HG03439 (cell line): ENCODE data around the gene PPP6R1.

Source experiments
- ATAC-seq: cut with Tn5 transposase; IDR thresholded peaks from one replicate; pipeline ENCODE4 v1.9.1; 2021; ENCODE audit warnings: mild to moderate bottlenecking, moderate library complexity; ENCODE audit not compliant: unreplicated experiment

The PPP6R1 gene

DNA sequence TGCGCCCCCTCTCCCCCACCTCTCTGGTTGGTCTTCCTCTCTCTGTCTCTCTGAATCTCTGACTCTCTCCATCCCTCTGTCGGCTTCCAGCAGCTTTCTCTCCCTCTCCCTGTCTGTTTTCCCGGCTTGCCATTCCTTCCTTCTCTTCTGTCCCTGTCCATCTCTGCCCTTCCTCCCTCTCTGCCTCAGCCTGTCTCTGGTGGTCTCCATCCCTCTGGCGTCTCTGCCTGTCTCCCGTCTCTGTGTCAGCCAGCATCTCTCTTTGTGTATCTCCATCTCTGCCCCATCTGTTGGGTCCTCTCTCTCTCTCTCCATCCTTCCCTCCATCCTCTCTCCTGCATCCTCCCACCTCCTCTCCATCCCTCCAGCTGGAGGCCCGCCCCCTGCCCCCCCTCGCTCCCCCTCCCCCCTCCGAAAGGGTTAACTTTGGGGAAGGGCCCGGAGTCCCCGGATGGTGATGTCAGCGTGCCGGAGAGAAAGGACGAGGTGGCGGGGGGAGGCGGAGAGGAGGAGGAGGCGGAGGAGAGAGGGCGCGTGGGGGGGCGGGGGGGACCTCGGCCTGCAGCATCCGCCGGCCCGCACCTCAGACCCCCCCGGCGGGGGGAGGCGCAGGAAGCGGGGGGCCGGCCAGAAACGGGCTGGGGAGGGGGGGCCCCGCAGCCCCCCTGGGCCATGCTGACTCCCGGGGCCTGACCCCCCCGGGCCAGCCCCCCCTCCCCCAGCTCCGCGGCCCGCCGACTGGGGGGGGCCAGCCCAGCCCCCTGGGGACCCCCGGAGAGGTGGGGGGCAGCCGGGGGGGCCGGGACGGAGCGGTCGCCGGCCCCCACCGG, 24.9 kb upstream of the PPP6R1 start, which contains the start of gene BRSK1:
BRSK1 (plus strand) TSS at position 450 of the 830 bp plus-strand sequence. CDS start 446 bp downstream, outside the sequence.
- ATAC-seq: no peak

- ATAC-seq: peak; percentile 79
Measured at GRCh38 chr19:55279770-55280643, 21.2 kb upstream of the PPP6R1 start, which contains the start of gene HSPBP1. HSPBP1 (minus strand) TSS chr19:55280110; CDS start chr19:55279608, 502 bp downstream.

- no peak for ATAC-seq
Measured at GRCh38 chr19:55279340-55279739, 20.5 kb upstream of the PPP6R1 start.

- no peak for ATAC-seq
Measured at GRCh38 chr19:55278391-55279135, 19.7 kb upstream of the PPP6R1 start.

DNA sequence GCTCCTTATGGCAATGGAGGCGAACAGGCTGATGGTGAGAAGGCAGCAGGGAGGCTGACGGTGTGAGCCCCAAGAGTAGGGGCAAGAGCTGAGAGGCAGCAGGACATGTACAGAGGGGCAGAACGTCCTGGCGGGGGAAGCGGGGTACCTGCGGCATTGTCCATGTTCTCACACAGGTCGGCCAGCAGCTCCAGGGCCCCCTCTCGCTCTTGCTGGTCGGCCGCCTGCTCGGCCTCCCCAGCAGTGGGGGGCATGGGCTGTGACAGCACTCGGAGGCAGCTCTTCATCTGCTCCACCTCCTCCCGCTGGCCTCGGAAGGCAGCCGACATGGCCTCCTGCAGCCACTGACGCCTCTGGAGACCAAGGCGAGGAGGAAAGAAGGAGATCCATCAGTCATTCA, 18.7 kb upstream of the PPP6R1 start:
- no peak for ATAC-seq

DNA sequence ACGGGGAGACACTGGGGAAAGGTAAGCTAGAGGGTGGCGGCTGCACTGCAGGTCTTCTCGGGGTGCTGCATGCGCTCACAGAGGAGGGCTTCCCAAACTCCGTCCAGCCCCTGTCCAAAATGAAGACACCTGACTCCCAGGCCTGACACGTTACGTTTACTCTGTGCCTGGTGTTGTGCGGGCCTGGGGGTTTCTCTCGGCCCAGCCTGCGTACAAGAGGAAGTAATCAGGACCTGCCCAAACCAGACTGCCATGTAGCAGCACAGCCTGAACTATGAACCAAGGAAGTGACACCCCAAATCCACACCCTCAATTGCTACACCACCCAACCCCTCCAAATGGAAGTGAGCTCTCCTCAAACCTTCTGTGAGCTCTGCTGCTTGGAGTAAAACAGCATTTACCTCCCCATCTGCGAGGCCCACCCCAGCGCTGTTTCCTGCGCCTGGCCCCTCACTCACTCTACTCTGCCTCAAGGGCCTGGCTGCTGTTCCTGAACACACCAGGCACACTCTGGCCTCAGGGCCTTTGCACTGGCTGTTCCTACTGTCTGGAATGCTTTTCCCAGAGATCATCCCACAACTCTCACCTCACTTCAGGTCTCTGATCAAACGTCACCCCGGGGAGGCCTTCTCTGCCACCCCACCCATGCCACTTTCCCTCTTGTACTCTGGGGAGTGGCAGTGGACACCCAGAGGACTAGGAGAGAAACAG, 18.1 kb upstream of the PPP6R1 start:
- no peak for ATAC-seq

GRCh38 chr19:55275851-55276719, 17.3 kb upstream of the PPP6R1 start:
- no peak for ATAC-seq

DNA sequence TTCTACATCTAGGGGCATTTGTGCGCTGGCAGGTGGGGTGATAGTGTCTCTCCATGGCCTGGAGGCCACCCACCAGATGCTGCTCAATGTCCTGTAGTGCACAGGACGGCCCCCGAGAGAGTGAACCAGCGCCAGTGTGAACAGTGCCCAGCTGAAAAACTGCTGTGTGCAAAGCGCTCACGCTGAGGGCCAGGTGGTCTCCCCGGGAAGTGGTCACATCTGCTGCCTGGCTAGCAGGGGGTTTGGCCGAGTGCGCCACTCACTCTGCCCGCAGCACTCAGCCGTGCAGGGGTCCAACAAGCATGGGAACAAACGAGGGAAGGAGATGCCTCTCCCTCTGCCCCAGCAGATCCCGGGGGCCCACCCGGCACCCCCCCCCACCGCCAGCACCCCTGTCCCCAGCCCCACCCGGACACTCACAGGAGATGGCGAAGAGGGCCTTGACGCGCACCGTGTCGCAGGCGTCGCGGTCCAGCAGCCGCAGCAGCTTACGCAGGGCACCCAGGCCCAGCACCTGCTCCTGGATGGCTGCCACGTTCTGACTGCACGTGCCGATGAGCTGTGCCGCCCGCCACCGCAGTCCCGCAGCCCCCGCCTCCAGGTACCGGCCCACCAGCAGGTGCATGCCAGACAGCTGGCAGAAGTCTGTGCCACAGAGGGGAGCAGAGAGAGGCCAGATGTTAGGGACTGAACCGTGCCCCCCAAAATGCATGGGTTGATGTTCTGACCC, 15.3 kb upstream of the PPP6R1 start:
- no peak for ATAC-seq

DNA sequence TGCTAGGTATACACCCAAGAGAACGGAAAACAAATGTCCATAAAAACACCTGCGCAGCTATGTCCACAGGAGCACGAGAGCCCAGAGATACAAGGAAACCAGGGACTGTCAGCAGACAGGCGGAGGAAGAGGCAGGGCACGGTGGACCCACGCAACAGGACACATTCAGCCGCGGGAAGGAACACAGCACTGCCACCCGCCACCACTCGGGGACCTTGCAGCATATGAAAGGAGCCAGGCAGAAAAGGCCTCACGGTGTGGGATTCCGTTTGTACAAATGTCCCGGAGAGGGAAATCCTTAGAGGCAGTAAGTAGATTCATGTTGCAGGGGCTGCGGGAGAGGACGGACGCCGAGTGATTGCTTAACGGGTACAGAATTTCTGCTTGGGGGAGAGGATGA, 13.3 kb upstream of the PPP6R1 start:
- no peak for ATAC-seq

- ATAC-seq: no peak
Measured at GRCh38 chr19:55270172-55270942, 11.5 kb upstream of the PPP6R1 start.

DNA sequence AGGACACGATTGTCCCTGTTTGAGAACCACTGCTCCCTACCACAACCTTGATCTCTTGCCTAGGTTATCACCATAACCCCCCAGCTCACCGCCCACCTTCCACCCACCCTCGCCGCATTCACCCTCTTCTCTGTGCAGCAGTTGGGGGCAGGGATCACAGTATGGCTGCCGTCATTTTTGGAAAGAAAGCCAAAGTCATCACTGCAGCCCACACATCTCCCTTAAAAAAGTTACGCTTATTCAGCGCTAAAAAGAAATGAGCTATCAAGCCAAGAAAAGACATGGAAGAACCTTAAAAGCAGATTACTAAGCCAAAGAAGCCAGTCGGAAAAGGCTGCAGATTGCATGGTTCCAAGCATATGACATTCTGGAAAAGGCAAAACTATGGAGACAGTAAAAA, 10.5 kb upstream of the PPP6R1 start:
- ATAC-seq: no peak

- no peak for ATAC-seq
Measured at GRCh38 chr19:55266840-55267239, 8.0 kb upstream of the PPP6R1 start.

- ATAC-seq: no peak
Measured at GRCh38 chr19:55266404-55266803, 7.6 kb upstream of the PPP6R1 start.

GRCh38 chr19:55265723-55266386, 7.0 kb upstream of the PPP6R1 start:
- ATAC-seq: no peak

- no peak for ATAC-seq
Measured at GRCh38 chr19:55265173-55265572, 6.4 kb upstream of the PPP6R1 start.

DNA sequence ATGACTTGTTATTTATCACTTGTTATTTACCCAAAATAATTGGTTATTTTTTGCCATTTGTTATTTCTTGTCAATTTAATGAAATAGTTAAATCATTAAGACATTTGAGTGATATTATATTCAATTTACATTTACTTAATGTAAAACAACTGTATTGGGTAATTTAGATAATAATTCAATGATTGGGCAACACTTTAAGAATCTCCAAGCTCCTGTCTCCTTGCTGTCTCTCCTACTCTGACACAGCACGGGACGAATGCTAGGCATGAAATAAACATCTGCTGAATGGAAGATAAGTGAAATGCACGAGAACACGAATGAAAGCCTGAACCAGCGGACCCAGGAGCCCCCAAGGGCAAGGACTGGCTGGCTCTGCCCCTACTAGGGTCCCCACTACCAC, 5.7 kb upstream of the PPP6R1 start:
- no peak for ATAC-seq

GRCh38 chr19:55262359-55262758, 3.5 kb upstream of the PPP6R1 start:
- ATAC-seq: no peak
